Mesenchymal stem cell (in vitro differentiated cells and primary cell): ENCODE data around the gene NAALADL2. TPM values are rescaled to one million over a fixed set of nuclear protein-coding genes. Genes with fewer than 3 reads are reported as not detected.

Experiments
- DNase-seq: peaks from one replicate; pipeline ENCODE4 v3.0.0-alpha.2; 2013
- H2AFZ ChIP-seq: one replicate; pipeline ENCODE4 v1.6.1; 2013; ENCODE audit warnings: low read depth, mild to moderate bottlenecking, control low read depth, inconsistent platforms, low read length, moderate library complexity
- H2AK5ac ChIP-seq: 2 replicates; pipeline ENCODE4 v1.6.1; 2013; ENCODE audit warnings: low read length, moderate library complexity, mild to moderate bottlenecking, inconsistent platforms; ENCODE audit not compliant: severe bottlenecking
- H2BK120ac ChIP-seq: one replicate; pipeline ENCODE4 v1.6.1; 2013; ENCODE audit warnings: low read depth, mild to moderate bottlenecking, inconsistent platforms, low read length, moderate library complexity
- H2BK12ac ChIP-seq, 2 experiments: one replicate each; pipeline ENCODE4 v1.6.1; 2013; ENCODE audit warnings: inconsistent platforms in 2 of 2, low read length in 2 of 2, mild to moderate bottlenecking in 2 of 2, moderate library complexity in 2 of 2, control low read depth in 1 of 2
- H2BK15ac ChIP-seq: one replicate; pipeline ENCODE4 v1.6.1; 2013; ENCODE audit warnings: mild to moderate bottlenecking, low read depth, inconsistent platforms; ENCODE audit not compliant: poor library complexity, severe bottlenecking
- H2BK5ac ChIP-seq: 2 replicates; pipeline ENCODE4 v1.6.1; 2013; ENCODE audit warnings: low read depth, mild to moderate bottlenecking, low read length, control low read depth, inconsistent platforms; ENCODE audit not compliant: poor library complexity, severe bottlenecking
- H3K14ac ChIP-seq, 2 experiments: one replicate each; pipeline ENCODE4 v1.6.1; 2013; ENCODE audit warnings: inconsistent platforms in 2 of 2, low read length in 2 of 2, control low read depth in 1 of 2, mild to moderate bottlenecking in 1 of 2, moderate library complexity in 1 of 2
- H3K18ac ChIP-seq, 2 experiments: one replicate each; pipeline ENCODE4 v1.6.1; 2013; ENCODE audit warnings: inconsistent platforms in 2 of 2, low read length in 2 of 2, control low read depth in 1 of 2, low read depth in 1 of 2, mild to moderate bottlenecking in 1 of 2
- H3K23ac ChIP-seq, 2 experiments: one replicate each; pipeline ENCODE4 v1.6.1; 2013; ENCODE audit warnings: inconsistent platforms in 2 of 2, low read length in 2 of 2, mild to moderate bottlenecking in 2 of 2, moderate library complexity in 2 of 2, control low read depth in 1 of 2
- H3K27ac ChIP-seq: 2 replicates; pipeline ENCODE4 v1.5.1; 2013; ENCODE audit warnings: mild to moderate bottlenecking, moderate library complexity, low read length, control low read depth, inconsistent platforms; ENCODE audit not compliant: poor library complexity, severe bottlenecking
- H3K27me3 ChIP-seq, 2 experiments: 2 replicates each; pipeline versions ENCODE4 v1.6.1 to v1.7.0; 2013; ENCODE audit warnings: low read length in 2 of 2, mild to moderate bottlenecking in 2 of 2, moderate library complexity in 2 of 2, control low read depth in 1 of 2, inconsistent platforms in 1 of 2; ENCODE audit not compliant: control insufficient read depth in 1 of 2, insufficient read depth in 1 of 2
- H3K36me3 ChIP-seq, 2 experiments: 2 replicates each; pipeline versions ENCODE4 v1.6.1 to v1.7.0; 2013; ENCODE audit warnings: low read length in 2 of 2, control low read depth in 1 of 2, inconsistent platforms in 1 of 2, low read depth in 1 of 2, mild to moderate bottlenecking in 1 of 2; ENCODE audit not compliant: insufficient read depth in 2 of 2, control insufficient read depth in 1 of 2
- H3K4ac ChIP-seq, 2 experiments: one replicate each; pipeline ENCODE4 v1.6.1; 2013; ENCODE audit warnings: inconsistent platforms in 2 of 2, low read length in 2 of 2, mild to moderate bottlenecking in 2 of 2, moderate library complexity in 2 of 2, control low read depth in 1 of 2, low read depth in 1 of 2
- H3K4me1 ChIP-seq: 2 replicates; pipeline ENCODE4 v1.6.1; 2013; ENCODE audit warnings: low read depth, low read length, control low read depth; ENCODE audit not compliant: control insufficient read depth, insufficient read depth
- H3K4me2 ChIP-seq: 2 replicates; pipeline ENCODE4 v1.6.1; 2013; ENCODE audit warnings: low read length, mild to moderate bottlenecking, inconsistent platforms; ENCODE audit not compliant: poor library complexity, severe bottlenecking
- H3K4me3 ChIP-seq, 2 experiments: 2 replicates each; pipeline versions ENCODE4 v1.5.1 to v1.7.0; 2013; ENCODE audit warnings: low read length in 2 of 2, mild to moderate bottlenecking in 2 of 2, control low read depth in 1 of 2, low read depth in 1 of 2; ENCODE audit not compliant: insufficient read depth in 1 of 2
- H3K79me1 ChIP-seq: replicated peaks from 2 replicates; pipeline ENCODE4 v1.6.1; 2013; ENCODE audit warnings: mild to moderate bottlenecking, control low read depth, low read length, inconsistent platforms; ENCODE audit not compliant: poor library complexity, severe bottlenecking
- H3K9ac ChIP-seq: 2 replicates; pipeline ENCODE4 v1.7.0; 2013; ENCODE audit warnings: mild to moderate bottlenecking, low read length, moderate library complexity
- H3K9me3 ChIP-seq: 2 replicates; pipeline ENCODE4 v1.7.0; 2013; ENCODE audit warnings: mild to moderate bottlenecking, low read length; ENCODE audit not compliant: control insufficient read depth
- H4K8ac ChIP-seq: one replicate; pipeline ENCODE4 v1.6.1; 2013; ENCODE audit warnings: inconsistent platforms, mild to moderate bottlenecking, low read length, moderate library complexity
- H4K91ac ChIP-seq: one replicate; pipeline ENCODE4 v1.6.1; 2013; ENCODE audit warnings: mild to moderate bottlenecking, low read length, inconsistent platforms
- WGBS: methylation state at CpG from one replicate; pipeline ENCODE4 v1.1.7; 2013; ENCODE audit warnings: mixed read lengths; 5-methylcytosine and 5-hydroxymethylcytosine counted together
- polyA plus RNA-seq, 2 experiments: library from polyadenylated mRNA; stranded (reverse); fragments of 200-250 nt; gene quantifications; one replicate each; pipeline ENCODE4 v1.2.3, GENCODE V29; 2013

NAALADL2 gene
- 6.4 TPM for polyA plus RNA-seq (2013, experiment 1 of 2)
- polyA plus RNA-seq (2013, experiment 2 of 2): 5.0 TPM

DNA sequence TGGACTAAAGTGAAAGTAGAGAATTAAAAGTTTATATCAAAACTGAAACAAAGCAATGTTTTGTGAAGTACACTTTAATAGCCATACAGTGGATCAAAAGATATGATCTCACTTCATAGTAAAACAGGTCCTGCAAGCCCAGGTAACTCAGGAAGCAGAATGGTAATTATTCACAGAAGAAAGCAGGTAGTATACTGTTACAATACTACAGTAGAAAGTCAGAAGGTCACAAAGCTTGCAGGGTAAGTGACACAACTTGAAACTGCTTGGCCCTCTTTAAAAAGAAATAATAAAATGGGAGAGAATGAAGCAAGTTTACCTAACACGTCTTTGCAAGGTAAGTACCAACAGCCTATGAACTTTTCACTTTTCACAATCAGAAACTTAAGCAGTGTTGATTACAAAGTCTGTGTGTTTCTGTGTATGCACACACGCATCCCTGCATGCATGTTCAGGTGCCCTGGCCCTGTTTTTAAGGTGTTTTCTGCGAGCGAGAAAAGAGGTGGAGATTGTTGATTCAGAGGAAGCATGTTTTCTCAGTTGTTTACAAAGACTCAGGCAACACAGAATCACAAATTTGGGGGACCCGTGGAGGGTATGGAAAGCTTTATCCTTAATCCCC lies at the start of gene NAALADL2:
Gene NAALADL2, plus strand, starts transcription at position 221 of the 622 bp plus-strand sequence.
- no peak within 1 kb of the TSS for H2BK15ac ChIP-seq
- H3K79me1 ChIP-seq: no peaks in the 10 kb centered on the region
- H3K4ac ChIP-seq: no peak within 1 kb of the TSS
- no peaks in the 10 kb centered on the region for H3K36me3 ChIP-seq
- WGBS: 95% methylated on average over 3 of the region's 5 CpGs
- no peak for DNase-seq
- no peak within 1 kb of the TSS for H3K14ac ChIP-seq
- H3K9me3 ChIP-seq: no peaks in the 10 kb centered on the region
- no peak within 1 kb of the TSS for H3K23ac ChIP-seq
- H3K18ac ChIP-seq: no peak within 1 kb of the TSS
- no peaks in the 10 kb centered on the region for H3K4me1 ChIP-seq
- no peaks in the 10 kb centered on the region for H3K27me3 ChIP-seq
- no peak within 1 kb of the TSS for H2AK5ac ChIP-seq
- no peak within 1 kb of the TSS for H4K8ac ChIP-seq
- H3K27ac ChIP-seq: no peak within 1 kb of the TSS
- H4K91ac ChIP-seq: no peak within 1 kb of the TSS
- H3K9ac ChIP-seq: no peak within 1 kb of the TSS
- H3K4me3 ChIP-seq: no peak within 1 kb of the TSS
- no peak within 1 kb of the TSS for H2BK120ac ChIP-seq
- H2BK5ac ChIP-seq: no peak within 1 kb of the TSS
- H2BK12ac ChIP-seq: no peak within 1 kb of the TSS
- no peak within 1 kb of the TSS for H3K4me2 ChIP-seq
- H2AFZ ChIP-seq: no peak within 1 kb of the TSS

DNA sequence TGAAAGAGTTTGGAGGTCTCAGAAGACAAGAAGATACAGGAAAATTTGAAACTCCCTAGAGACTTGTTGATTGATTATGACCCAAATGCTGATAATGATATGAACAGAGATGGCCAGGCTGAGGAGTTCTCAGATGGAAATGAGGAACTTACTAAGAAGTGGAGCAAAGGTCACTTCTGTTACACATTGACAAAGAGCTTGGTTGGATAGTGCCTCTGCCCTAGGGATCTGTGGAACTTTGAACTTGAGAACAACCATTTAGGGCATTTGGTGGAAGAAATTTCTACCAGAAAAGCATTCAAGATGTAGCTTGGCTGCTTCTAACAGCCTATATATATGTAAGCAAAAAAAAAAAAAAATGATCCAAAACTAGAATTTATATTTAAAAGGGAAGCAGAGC lies 48.9 kb upstream of the NAALADL2 start:
- Histone ChIP-seq H4K8ac (no peak overlapping the region), H3K4ac (no peak overlapping the region), H2BK5ac (no peak overlapping the region), H2BK12ac (no peak overlapping the region), H3K27ac (no peak overlapping the region), H3K14ac (no peak overlapping the region), H2BK15ac (no peak overlapping the region), H3K4me2 (no peak overlapping the region), H3K79me1 (no peaks in the 10 kb centered on the region), H3K36me3 (no peaks in the 10 kb centered on the region), H3K23ac (no peak overlapping the region), H2AK5ac (no peak overlapping the region), H4K91ac (no peak overlapping the region), H3K4me1 (no peaks in the 10 kb centered on the region), H3K4me3 (no peak overlapping the region), H3K9ac (no peak overlapping the region), H3K27me3 (no peaks in the 10 kb centered on the region), H2AFZ (no peak overlapping the region), H3K9me3 (no peaks in the 10 kb centered on the region), H2BK120ac (no peak overlapping the region), H3K18ac (no peak overlapping the region)
- no peak for DNase-seq

DNA sequence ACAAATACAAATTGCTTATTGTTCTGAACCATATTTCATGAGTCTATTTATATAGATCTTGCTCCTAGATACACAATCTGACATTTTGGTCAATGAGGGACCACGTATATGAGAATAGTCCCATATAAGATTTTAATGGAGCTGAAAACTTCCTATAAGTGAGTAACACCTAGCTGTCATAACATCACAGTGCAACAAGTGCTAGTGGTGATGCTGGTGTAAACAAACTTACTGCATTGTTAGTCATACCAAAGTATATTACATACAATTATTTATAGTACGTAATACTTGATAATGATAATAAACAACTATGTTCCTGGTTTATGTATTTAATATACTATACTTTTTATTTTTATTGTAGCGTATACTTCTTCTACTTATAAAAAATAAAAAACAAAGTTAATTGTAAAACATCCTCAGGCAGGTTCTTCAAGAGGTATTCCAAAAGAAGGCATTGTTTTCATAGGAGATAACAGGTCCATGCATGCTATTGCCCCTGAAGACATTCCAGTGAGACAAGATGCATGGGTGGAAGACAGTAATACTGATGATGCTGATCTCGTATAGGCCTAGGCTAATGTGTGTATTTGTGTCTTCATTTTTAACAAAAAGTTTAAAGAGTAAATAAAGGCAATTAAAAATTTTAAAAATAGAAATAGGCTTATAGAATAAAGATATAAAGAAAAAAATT lies 46.8 kb upstream of the NAALADL2 start:
- Histone ChIP-seq H3K9me3 (no peaks in the 10 kb centered on the region), H2BK12ac (no peak overlapping the region), H3K4me3 (no peak overlapping the region), H3K23ac (no peak overlapping the region), H4K8ac (no peak overlapping the region), H3K9ac (no peak overlapping the region), H3K4ac (no peak overlapping the region), H3K4me2 (no peak overlapping the region), H4K91ac (no peak overlapping the region), H2BK120ac (no peak overlapping the region), H3K18ac (no peak overlapping the region), H3K79me1 (no peaks in the 10 kb centered on the region), H2BK5ac (no peak overlapping the region), H2BK15ac (no peak overlapping the region), H3K27me3 (no peaks in the 10 kb centered on the region), H3K36me3 (no peaks in the 10 kb centered on the region), H3K27ac (no peak overlapping the region), H3K14ac (no peak overlapping the region), H3K4me1 (no peaks in the 10 kb centered on the region), H2AFZ (no peak overlapping the region), H2AK5ac (no peak overlapping the region)
- no peak for DNase-seq
- 100% methylated on average over 1 of the region's 4 CpGs for WGBS

DNA sequence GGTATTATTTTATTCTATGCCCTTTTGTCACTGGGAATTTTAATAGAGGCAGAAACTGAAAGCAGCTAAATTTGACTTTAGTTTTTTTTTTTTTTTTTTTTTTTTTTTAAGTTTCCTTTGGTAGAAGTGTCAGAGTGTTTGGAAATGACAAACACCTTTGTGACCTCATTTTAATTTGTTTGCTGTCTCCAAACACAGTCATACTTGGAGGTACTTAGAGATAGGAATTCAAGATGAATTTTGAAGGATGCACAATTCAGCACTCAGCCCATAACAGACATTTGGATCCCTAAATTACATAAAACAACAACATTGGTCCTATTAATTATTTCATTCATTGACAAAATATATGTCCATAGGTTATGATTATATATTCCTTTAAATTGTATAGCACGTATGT lies 43.4 kb upstream of the NAALADL2 start:
- Histone ChIP-seq H3K9me3 (no peaks in the 10 kb centered on the region), H3K23ac (no peak overlapping the region), H3K27me3 (no peaks in the 10 kb centered on the region), H2BK5ac (no peak overlapping the region), H3K18ac (no peak overlapping the region), H3K4me3 (no peak overlapping the region), H2AFZ (no peak overlapping the region), H2AK5ac (no peak overlapping the region), H4K91ac (no peak overlapping the region), H3K14ac (no peak overlapping the region), H2BK15ac (no peak overlapping the region), H3K4ac (no peak overlapping the region), H3K36me3 (no peaks in the 10 kb centered on the region), H3K79me1 (no peaks in the 10 kb centered on the region), H3K4me2 (no peak overlapping the region), H3K4me1 (no peaks in the 10 kb centered on the region), H2BK120ac (no peak overlapping the region), H4K8ac (no peak overlapping the region), H2BK12ac (no peak overlapping the region), H3K27ac (no peak overlapping the region), H3K9ac (no peak overlapping the region)
- whole genome bisulfite sequencing: no CpG with 5 or more reads among the region's 1 CpG
- no peak for DNase-seq
